GM18861 (cell line): ENCODE results near the gene CNTN5.
A peak's percentile ranks its signal among the peaks of the same experiment; 100 is the strongest.

Source experiments
- ATAC-seq: cut with Tn5 transposase; IDR thresholded peaks from one replicate; pipeline ENCODE4 v1.9.1; 2021; ENCODE audit not compliant: unreplicated experiment

The CNTN5 gene

DNA sequence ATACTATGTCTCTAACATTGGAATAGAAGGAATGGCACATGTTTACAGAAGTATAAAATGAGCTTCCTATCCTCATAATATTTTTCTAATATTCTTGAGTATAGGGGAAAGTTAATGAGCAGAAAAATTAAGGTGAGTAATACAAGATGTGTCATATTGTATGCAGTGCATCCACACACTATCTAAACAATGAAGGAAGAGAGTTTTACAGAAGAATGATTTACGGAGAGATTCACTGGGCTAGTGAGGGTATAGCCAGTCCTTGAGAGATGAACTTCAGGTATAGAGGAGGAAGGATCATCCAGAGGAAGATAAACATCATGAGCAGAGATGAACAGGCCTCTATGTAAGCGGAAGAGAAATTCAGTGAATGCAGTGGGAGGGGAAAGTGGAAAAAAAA, 569.0 kb downstream of the CNTN5 start:
- no peak for ATAC-seq

DNA sequence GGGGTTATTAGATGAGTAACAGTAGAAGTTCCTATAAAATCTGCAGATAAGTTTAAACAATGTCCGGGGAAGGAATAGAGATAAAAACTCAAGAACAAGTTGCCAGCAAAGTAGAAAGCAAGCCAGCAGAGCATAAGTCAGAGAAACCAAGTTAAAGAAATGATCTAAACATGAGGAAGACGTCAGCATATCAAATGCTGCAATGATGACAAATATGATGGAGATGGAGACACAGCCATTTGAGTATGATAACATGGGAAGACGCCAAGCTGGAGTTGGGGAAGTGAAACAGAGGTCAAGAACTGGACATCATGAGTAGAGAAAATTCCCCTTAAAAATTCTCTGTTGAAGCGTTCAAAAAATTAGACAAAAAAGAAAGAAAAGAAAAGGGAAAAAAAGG, 571.5 kb downstream of the CNTN5 start:
- ATAC-seq: no peak

DNA sequence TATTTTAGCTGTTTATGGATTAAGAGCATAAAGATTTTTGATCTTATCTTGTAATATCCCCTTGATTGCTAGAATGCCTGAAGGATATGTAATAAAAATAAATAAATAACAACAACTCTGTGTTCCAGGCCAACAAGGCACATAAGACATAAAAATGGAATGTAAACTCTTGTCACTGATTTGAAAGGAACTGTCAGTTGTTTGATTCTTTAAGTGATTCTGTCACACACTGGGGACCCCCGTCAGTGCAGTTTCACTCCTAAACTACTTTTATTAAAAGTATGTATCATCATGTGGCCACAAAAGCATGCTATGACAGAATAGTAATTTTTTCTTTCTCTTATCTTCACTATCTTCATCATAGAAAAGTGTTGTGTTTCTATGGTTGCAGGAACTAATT, 572.4 kb downstream of the CNTN5 start:
- no peak for ATAC-seq

DNA sequence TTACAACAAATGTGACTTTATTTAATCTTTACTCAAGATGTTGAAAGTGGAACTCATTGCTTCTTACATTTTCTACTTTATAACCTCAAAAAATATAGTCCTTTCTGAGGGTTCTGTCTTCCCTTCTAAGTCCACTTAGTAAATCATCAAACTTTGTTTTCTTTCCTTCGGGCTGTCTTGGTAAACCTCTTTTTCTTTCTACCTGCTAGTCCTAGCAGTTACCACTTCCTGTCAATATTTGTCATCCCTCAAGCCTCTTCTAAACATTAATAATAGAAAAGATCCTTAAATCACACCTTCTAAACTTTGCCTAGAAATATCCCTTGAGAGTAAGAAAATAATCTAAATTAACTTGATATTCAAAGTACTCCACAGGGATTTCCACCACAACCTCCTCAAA, 580.4 kb downstream of the CNTN5 start:
- peak; percentile 63 for ATAC-seq

DNA sequence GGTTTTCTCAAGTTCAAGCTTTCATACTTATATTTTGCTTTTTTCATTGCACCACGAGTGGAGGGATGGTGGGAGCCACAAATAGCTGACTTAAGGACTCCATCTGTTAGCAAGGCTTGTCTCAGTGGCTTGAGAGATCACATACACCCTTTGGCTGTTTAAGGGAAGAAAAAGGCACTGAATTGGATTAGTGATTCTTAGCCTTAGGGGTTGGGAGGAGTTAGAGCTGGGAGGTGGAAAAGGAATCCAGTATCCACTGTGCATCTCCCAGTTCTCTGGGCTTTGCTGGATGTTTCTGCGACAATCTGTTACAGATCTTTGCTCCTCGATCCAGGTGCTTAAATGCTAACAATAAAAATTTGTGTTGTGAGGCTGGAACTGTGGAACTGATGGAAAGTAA, 593.6 kb downstream of the CNTN5 start:
- no peak for ATAC-seq

DNA sequence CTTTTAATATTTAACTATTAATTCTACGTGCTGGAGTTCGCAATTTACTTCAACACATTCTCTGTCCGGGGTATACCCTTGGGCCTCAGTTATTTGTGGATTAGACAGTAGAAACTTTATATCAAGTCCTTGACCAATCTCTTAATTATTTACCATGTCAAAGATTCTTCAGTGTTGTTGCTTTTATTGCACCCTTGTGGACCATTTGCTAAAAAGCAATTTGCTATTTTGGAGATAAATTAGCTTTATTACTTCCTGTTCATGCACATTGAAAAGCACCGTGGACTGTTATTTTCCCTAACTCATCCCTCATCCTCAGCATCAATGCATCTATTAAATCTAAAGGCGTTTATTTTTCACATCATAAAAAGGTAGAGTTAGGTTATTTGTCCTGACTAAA, 609.9 kb downstream of the CNTN5 start:
- ATAC-seq: no peak

DNA sequence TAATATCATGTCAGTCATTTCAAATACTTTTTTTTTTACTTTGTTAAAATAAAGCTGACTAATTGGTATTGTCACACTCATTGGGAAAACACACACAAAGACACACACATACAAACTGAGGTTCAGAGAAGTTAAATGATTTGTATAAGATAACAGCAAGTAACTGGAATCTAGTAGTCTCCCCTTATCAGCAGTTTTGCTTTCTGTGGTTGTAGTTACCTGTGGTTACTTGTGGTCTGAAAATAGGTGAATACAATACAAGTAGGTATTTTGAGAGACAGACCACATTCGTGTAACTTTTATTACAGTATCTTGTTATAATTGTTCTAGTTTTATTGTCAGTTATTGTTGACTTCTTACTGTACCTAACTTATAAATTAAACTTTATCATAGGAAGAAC, 610.9 kb downstream of the CNTN5 start:
- peak; percentile 50 for ATAC-seq

DNA sequence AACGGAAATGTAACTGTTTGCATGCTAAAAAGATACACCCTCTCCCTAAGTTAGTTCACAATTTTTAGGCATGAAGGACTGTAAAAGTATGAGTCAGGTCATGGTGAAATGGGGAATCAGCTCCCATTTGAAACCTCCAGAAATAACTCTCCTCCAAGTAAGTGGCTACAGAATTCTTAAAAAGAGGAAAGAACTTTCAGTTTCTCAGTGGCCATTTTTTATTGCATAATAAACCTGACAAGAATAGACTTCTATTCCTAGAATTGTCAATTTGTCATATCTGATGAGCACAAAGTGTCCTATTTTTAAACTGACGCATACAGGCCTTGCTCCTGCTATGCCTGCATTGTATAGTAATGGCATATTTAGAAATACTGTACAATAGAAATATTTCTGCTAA, 612.2 kb downstream of the CNTN5 start:
- no peak for ATAC-seq

DNA sequence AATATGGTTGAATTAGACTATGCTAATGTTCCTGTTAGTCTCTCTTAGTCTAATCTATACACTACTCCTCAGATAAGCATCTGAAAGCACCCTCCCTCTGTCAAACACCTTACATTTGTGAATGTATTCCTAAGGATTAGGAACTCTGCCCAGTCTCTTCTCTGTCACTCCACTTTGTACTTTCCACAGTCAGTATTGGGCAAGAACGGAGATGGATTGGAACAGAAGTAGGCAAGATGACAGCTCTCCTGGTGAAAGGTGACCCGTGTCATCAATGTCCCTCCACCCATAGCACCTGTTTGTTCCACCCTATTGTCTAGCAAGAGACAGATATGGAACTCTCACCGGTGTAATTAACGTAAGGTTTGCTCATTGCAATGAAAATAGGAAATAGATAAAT, 613.8 kb downstream of the CNTN5 start:
- no peak for ATAC-seq

DNA sequence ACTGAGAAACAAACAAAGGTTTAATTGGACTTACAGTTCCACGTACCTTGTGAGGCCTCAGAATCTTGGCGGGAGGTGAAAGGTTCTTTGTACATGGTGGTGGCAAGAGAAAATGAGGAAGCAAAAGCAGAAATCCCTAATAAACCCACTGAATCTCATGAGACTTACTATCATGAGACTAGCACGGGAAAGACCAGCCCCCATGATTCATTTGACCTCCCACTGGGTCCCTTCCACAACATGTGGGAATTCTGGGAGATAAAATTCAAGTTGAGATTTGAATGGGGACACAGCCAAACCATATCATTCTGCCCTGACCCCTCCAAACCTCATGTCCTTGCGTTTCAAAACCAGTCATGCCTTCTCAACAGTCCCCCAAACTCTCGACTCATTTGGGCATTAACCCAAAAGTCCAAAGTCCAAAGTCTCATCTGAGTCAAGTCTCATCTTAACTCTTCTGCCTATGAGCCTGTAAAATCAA, 617.4 kb downstream of the CNTN5 start:
- ATAC-seq: no peak

DNA sequence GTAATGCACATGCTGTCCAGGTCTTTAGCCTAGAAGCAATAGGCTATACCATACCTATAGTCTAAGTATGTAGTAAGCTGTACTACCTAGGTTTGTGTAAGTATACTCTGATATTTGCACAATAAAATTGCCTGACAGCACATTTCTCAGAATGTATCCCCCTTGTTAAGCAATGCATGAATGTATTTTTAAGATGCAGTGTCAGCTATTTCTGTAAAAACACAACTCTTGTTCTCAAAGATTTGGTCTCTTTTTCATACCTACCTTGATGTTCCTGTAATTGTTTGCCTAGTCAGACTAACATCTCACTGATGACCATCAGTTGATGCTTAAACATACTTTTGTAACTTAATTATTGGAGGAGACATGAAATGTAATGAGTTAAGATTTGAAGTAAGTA, 619.9 kb downstream of the CNTN5 start:
- ATAC-seq: no peak

DNA sequence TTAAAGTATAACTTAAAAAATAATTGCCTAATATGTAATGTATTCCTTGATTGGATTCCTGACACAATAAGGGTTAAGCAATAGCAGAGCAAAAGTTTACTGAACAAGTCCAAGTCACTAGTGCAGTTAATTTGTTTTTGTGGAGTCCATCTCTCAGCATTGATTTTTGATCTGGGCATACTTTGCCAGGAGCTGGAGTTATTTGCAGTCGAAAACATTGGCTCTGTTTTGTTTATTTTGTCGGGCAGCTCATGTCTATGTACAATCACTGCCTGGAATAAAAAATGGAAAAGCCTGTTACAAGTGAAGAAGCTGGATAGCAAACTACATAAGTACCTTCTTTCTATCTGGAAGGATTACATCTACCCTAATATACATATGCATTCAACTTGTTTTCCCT, 625.2 kb downstream of the CNTN5 start:
- no peak for ATAC-seq

DNA sequence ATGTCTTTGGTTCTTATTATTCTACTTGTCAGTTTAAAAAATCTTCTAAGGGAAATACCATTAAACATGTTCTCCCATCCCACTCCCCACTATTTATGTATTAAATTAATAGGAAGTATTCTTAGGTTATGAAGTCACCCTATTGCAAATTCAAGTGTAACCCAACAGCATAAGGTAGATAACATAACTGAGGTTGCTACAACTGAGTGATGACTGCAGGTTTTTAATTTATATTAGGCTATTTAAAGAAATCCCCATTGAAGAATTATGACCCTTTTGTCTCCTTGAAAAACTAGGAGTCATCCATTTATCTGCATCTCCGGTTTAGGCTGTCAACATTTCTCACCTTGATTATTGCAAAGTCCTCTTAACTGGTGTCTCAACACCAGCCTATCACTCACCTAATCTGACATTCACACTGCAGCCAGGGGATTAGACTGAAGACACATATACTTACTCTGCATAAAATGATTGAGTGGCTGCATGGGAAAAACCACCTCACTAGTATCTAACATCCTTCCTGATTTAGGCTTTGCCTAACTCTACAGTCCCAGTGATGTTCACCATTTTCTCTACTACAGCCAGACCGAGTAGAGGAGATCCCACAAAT, 649.4 kb downstream of the CNTN5 start:
- no peak for ATAC-seq

DNA sequence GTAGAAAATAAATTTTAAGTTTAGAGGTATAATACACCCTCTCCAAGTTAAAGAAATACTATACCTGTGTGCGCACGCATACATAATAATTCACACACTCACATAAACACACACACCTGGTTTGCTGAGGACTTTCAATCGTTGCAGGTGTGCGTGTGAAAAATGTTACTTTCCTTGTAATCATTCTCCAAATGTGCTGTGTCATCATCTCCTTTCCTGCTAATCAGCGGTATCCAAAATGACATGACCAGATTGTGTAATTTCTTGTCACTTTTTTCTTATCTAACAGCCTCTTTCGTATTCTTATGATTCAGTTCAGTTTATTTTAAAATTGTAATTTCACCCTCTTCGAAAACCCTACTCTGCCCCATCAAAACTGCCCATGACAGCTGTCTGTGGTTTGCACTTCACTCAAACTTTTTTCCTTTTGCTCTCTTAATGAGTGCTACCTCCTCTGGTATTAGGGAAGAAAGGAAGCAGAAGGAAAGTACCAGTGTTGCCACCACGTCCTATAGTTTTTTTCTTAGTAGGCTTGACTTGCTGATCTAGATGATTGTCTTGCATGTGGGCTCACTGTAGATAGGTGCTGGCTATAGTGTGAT, 651.2 kb downstream of the CNTN5 start:
- ATAC-seq: no peak

DNA sequence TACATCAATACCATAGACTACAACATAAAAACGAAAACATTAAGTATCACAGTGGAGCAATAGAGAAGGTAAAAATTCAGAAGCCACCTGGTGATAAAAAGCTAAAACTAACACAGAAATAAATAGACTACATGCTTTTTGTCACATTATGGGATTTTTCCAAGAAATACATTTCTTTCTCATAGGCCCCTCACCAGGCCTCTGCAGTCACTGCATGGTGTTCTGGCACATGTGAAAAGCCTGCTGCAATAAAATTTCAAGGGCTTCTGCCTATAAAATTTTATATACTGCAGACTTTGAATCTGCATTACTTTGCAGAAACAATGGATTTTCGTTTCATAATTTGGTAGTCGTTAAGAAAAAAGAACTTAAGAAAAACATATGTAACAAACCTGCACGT, 655.5 kb downstream of the CNTN5 start:
- no peak for ATAC-seq

DNA sequence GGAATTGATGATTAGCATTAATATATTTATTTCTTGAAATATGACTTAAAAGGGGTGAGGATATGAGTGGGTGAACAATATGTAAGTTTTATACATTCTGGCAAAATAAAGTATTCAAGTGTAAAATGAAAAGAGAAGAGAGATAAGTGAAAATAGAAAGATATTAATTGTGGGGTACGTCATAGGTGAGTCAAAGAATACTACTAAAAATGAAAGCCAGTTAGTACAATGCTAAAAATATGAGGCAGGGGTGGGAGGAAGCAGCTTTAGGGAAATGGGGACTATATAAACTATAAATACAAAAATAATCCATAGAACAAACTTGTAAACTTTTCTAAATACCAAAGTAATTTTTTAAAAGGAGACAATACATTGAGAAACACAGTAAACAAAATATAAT, 661.4 kb downstream of the CNTN5 start:
- no peak for ATAC-seq

DNA sequence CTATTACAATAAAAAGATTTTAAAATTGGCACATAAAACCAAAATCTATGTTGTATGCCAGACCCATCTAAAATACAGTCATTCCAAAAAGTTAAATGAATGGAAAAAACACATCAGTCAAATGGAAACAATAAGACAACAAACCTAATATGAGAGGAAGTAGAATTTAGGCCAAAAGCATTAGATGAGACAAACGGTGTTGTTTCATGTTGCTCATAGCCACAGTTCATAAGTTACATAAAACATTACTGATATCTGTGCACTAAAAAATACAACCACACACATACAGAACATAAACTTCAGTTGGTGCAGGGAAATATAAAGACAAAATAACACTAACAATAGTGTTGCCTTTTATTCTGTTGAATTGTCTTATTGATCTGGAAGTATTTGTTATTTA, 661.9 kb downstream of the CNTN5 start:
- ATAC-seq: no peak

DNA sequence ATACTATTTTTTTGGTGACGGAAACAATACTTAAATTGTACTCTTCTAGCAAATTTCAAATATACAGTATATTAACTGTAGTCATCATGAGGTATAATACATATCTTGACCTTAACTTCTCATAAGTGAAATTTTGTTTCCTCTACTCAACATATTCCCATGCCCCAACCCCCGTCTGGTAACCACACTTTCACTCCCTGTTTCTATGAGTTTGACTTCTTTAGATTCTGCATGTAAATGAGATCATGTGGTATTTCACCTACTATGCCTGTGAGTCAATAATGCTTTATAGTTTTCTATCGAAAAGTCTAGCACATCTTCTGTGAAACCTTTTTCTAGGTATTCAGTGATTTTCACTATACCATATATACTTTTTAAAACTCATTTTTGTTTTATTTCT, 663.2 kb downstream of the CNTN5 start:
- ATAC-seq: peak; percentile 71

DNA sequence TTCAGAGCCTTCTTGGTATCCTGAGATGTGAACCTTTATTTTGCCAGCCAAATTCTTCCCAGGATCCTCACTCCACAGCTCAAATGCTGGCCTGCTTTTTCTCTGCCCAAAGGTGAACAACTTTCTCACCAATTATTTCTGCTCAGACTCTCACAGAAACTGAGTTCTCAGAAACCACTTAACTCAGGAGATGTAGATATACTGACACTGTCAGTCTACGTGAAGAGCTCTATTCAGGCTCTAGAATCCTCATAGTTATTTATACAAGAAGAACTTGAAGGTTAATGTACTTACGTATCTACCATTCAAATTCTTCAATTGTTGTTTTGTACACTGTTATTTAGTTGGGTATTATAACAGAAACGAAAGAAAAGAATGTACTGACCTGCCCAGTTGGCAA, 666.1 kb downstream of the CNTN5 start:
- ATAC-seq: no peak

DNA sequence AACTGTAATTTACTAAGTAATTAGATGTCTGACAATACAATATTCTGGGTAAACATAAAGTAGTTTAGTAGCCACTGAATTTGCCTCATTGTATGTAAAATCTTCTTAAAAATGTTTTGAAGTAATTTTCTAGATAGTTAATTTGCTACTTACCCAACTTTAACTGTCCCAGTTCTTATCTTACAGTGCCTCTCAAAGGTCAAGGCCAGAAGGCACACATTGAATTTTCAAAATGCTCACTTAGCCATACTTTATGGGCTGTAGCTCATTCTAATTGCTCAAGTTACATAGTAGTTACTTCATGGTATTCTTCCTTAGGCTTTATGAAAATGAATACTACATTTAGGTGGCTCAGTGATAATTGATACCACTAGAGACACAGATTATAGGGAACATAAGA, 666.6 kb downstream of the CNTN5 start:
- ATAC-seq: no peak

DNA sequence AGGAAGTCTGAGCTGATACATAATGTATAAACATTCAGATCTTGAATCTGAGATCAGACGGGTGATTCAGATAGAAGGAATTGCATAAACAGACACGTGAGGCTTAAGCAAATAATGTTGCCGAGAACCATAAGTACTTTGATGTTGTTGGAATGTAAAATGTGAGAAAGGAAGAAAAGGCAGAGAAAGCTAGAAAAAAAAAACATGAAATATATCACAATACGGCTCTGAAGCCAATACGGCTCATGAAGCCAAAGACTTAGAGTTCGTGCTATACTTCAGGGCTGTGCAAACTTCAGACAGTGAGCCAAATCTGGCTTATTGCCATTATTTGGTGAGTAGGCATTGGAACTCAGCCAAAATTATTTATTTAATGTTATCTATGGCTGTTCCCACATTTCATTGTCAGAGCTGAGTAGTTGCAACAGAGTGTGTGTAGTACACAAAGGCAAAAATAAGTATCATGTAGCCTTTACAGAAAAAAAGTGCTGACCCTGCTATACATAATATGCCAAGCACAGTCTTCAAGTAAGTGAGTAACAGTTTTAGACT, 673.3 kb downstream of the CNTN5 start:
- ATAC-seq: no peak

DNA sequence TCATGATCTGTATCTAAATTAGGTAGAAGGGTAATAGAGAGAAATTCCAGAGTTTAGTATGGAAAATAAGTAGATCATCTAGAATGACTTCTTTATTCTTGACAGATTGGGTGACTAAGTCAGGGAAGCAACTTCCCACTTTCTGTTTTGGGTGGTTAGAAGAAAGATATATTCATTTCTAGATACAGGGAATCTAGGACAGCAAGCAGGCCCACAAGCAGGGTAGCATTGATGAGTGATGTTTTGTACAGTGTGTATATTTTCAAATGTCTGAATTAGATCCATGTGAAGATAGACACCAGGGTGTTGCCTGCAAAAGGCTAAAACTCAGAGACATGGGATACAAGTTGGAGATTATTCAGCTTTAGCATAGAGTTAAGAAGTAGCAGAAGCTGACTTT, 674.4 kb downstream of the CNTN5 start:
- no peak for ATAC-seq

DNA sequence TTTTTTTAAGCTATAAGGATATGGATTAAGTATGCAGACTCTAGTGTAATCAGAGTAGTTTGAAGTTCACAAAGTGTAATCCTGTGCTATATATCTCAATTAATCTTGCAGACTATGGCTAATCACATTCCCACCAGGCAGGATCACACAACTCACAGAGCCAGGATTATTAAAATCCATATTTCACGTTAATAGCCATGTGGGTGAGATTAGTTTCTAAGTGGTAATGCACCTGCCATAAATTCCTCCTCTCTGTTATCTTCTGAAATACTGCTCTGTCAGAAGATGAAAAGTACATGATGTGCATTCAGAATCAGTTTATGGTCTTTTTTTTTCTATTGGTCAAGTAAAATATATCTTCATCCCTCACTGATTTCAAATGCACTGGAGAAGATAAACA, 686.1 kb downstream of the CNTN5 start:
- no peak for ATAC-seq
